ENCODE measurements around the gene CLCN6. TPM values are rescaled to one million over a fixed set of nuclear protein-coding genes. Genes with fewer than 3 reads are reported as not detected.
"Not testable (repeated sequence)": the region's sequence is repeated elsewhere in the genome, so short reads cannot be mapped to it uniquely, and the experiment has no call there.

CLCN6 gene
- total RNA-seq, 1 donor from 2014 or later, result 8.1 TPM

DNA sequence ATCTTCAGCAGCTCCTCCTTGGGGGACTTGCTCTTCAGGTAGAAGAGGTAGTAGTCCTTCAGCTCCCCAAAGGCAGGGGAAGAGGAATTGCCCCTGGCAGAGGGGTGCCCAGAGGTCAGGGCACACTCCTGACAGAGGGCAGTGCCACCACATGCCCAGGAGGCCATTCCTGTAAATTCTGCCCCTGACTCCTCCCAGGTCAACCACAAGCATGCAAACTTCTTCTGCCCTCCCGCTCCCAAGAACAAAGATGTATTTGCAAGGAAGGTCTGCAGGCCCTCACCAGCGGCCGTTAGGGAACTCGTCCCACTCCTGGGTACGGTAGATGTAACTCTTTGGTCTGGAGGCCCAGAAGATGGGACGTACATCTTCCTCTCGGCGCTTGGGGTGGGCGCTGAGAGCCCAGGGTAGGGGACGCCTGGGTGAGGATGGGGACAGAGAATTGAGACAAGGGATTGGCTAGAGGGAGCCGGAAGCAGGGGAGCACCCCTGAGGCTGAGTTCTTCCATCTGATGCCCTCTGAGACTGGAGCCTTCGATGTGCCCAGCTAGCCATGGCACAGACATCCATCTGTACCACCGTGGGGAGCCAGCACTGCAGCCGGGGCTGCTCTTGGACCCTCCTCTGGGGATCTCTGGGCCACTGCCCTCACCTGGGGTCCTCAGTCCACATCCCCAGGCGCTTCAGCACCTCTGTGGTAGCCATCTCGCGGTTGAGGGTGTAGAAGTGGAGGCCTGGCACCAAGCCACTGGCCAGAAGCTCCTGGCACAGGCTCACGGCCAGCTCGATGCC is 11.3 kb upstream of the CLCN6 start:
- DNase-seq (ENCODE audit: low read depth, low spot score), result no peak

DNA sequence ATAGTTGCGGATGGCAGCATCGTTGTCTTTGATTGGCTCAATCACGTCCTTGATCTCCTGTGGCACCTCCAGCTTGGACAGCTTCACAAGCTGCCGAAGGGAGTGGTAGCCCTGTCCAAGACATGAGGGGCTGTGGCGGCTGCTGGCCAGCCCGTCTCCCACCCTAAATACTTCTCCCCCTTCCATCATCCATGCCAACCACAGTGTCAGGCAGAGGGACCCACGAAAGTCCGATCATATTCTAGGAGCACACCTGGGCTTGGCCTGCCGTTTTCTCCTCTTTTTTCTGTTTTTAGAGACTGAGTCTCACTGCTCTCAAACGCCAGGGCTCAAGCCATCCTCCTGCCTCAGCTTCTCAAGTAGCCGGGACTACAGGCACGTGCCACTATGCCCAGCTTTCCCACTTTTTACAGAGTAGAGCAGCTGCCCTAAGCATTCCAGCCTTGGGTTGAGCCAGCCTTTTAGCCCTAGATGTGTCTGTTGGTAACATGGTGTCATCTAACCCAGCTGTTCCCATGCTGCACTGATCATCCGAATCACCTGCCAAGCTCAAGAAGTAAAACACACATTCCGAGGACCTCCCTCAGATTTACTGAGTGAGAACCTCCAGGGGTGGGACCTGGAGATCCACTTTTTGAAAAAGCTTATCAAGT is 10.6 kb upstream of the CLCN6 start:
- no peak for DNase-seq (ENCODE audit: low read depth, low spot score)

DNA sequence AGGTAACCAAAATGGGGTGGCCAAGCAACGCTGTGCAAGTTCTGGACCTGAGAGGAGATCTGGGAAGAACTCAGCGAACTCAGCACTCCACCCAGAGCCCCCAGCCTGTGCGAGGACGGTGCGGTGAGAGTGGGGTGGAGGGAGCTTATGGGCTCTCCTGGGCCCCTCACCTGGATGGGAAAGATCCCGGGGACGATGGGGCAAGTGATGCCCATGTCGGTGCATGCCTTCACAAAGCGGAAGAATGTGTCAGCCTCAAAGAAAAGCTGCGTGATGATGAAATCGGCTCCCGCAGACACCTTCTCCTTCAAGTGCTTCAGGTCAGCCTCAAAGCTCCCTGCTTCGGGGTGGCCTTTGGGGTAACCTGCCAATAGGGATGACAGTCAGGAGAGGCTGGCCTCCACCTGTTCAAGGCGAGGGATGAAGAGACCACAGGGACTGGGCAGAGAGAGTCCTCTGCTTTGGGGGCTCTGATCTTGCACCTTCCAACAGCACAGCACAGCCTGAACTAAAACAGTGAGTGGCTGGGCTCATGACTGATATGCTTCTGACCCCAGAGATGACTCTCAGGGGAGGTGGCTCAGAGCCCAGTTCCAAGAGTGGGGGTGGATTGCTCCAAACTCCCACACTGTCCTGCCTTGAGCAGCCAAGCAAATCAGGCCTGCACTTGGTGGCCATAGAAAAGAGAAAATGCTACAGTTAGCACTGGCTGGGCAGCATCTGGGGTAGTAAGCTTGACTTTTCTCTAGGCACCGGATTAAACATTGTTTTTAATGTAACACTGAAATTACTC is 9.8 kb upstream of the CLCN6 start:
- no peak for DNase-seq (ENCODE audit: low read depth, low spot score)

DNA sequence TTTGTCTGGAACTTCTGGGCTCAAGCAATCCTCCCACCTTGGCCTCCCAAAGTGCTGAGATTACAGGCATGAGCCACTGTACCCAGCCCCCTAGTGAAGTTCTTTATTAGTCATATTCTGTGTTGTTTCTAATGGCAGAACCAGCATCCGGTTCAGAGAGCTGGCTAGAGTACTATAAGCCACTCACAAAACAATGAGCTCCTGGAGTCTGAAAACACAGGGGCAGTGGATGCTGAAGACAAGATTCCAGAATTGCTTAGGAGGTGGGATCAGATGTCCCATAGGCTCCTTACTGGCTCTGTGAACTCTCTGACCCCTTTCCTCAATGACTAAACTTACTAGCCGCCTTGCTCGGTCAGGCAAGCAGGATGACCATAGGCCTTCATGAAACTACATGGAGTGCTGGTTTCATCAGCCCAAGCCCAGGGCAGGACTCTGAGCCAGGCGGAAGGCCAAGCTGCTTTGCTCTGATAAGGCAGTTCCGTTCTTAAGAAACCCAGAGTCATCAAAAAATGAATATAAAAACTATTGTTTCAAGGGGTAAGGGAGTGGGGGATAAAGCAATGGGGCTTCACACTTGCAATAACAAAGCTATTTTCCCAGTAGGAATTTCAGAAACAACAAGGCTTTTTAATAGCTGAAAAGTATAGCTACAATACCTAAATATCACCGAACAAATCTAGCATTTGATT is 8.3 kb upstream of the CLCN6 start:
- DNase-seq (ENCODE audit: low read depth, low spot score), result peak; percentile 94

DNA sequence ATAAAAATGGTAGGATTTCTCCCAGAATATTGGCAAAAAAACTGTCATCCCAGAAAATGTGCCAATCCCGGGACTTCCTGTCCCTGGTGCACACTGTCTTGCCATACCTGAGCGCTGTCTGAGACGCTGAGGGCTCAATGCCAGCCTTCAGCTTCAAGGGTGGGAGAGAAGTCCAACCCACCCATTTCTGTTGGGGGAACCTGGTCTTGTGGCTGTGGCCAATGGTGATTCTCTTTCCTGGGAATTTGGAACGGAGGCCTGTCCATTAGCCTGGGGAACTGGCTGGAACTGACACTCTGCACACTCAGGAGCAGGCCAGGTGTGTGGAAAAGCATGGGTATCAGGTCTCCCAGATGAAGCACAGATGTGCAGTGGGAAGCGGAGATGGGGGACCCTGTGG is 6.9 kb upstream of the CLCN6 start:
- DNase-seq (ENCODE audit: low read depth, low spot score), result no peak

GRCh38 chr1:11799896-11800295 is 6.1 kb upstream of the CLCN6 start:
- DNase-seq (ENCODE audit: low read depth, low spot score), result no peak

GRCh38 chr1:11800391-11800755 is 5.6 kb upstream of the CLCN6 start:
- DNase-seq (ENCODE audit: low read depth, low spot score), result no peak

DNA sequence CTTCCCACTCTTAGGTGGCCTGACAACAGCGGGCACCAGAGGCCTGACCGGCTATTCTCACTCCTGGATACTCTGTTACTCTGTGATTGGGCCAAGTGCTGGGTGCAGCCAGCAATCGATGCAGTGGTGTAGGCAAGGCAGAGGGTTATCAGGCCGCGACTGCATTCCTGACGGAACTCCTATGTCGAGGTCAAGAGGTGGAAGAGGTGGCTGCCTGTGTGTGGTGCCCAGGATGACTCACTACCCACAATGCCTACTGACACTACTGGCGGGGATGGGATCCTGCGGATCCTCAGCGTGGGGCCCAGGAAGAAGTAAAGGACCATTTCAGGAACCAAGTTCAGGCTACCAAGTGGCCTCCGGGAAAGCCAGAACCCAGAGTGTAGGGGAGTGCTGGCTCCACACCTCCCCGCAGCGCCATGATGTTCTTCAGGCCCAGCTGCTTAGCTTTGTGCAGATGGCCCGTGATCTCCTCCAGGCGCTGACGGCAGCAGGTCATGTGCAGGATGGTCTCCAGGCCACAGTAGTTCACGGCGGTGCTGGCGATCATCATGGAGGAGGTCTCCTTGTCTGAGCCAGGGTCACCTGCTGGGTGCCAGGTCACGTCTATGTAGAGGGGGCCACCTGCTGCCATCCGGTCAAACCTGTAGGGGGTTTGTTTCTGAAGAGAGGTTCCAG is 5.1 kb upstream of the CLCN6 start:
- no peak for DNase-seq (ENCODE audit: low read depth, low spot score)

DNA sequence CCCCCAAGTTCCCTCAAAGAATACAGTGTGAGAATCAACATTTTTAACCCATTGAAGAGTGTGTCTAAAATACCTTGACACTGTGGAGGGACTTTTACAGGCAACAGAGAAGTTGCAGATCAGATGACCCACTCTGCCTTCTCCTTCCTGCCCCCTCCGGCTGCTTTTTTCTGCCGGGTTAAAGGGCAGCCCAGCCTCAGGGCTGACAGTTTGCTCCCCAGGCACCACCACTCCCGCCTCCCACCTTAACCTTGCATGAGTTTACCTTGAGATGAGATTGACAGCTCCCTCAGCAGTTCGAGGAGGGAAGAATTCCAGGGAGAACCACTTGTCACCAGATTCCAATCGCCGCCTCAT is 3.4 kb upstream of the CLCN6 start:
- no peak for DNase-seq (ENCODE audit: low read depth, low spot score)

- peak; percentile 84 for DNase-seq (ENCODE audit: low read depth, low spot score)
Observed at GRCh38 chr1:11802973-11803885, 2.8 kb upstream of the CLCN6 start.

DNA sequence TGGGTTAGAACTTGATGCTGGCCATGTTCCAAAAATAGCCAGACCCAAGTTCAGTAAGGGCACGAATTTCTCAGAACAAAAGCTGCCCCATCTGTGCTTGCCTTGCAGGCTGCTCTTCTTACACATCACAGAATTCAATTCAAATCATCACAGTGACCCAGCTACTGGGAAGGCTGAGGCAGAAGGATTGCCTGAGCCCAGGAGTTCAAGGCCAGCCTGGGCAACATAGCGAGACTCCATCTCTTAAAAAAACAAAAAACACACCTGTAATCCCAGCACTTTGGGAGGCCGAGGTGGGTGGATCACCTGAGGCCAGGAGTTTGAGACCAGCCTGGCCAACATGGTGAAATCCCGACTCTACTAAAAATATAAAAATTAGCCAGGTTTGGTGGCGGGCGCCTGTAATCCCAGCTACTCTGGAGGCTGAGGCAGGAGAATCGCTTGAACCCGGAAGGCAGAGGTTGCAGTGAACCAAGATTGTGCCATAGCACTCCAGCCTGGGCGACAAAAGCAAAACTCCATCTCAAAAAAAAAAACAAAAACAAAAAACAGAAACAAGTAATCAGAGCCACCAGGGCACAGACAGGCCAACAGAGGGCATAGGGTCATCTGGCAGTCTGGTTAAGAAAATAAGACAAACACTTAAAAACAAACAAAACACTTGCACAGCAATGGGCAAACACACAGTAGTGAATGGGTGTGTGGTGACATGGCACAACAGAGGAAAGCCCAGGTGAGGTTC is 1.9 kb upstream of the CLCN6 start:
- DNase-seq (ENCODE audit: low read depth, low spot score), result not testable (repeated sequence)

DNA sequence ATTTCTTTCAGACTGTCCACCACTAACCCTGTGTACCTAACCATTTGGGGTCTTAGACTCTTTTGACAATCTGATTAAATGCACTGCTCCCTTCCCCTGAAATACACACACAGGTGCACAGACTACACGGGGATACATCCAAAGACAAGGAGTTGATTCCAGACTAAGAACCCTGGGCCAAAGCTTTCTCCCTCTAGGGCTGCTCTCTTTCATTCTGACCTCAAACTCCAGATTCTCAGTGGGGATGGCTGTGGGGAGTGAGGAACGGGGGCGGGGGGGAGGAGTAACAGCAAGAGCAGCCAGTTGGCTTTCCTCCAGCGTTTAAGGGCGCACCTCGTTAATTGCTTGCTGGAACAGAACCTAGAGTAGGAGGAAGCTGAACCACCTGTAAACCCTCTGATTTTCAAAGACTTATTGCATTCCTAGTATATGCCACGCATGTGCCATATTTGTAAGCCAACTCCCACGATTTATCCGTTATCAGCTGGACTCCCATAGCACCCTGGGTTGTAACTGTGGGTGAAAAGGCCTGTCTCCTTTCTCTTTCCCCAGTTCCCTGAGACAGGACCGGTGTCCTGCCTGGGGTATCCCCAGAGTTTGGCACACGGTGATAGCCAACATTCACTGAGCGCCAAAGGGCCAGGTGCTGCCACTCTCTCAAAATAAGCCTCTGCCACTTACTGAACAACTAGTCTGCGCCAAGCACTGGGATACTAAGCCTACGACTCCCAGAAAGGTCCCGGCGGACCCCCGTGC is 1.1 kb upstream of the CLCN6 start:
- no peak for DNase-seq (ENCODE audit: low read depth, low spot score)

DNA sequence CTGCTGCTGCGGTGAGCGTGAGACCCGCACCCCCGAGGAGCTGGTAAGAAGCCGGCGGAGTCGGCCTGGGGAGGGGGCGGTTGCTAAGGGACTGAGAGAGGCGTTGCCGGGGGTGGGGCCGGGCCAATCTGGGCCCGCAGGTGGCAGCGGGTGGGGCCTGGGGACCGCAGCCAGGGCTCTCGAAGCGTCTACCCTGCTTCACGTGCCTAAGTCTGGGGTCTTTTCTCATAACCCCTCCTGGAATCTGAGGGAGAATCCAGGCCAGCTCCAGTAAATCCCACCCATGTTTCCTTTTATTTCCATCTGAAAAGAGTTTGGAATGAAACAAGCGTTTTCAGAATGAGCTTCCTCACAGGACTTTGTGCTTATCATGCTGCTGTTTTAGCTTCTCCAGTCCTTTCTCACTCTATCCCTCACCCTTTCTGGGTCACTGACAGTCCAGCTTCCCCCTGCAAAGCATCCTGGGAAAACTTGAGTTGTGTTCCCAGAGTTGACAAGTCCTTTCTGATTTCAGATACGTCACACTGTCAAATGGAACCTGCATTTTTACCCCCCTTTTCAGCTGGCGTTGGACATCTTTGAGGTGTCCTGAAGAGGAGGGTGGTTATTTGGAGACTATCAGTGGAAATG is 431 bp downstream of the CLCN6 start:
- no peak for DNase-seq (ENCODE audit: low read depth, low spot score)

GRCh38 chr1:11807133-11807532 is 1.1 kb downstream of the CLCN6 start:
- no peak for DNase-seq (ENCODE audit: low read depth, low spot score)

GRCh38 chr1:11813021-11813420 is 7.0 kb downstream of the CLCN6 start:
- DNase-seq (ENCODE audit: low read depth, low spot score), result no peak

DNA sequence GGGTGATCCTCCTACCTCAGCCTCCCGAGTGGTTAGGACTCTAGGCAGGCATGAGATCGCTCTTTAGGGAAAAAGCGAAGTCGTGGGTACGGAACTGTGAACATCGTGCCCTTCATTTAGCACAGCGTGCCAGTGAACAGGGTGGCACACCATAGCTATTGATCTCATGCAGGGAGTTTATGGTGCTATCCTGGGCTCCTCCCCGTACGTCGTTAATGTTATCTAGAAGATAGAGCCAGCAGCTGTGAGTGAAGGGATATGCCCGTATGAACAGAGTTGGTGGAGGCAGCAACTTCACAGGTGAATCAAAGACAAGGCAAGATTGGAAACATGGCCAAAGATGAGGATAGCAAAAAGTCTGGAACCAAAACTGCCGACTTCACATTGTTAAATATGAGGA is 11.2 kb downstream of the CLCN6 start:
- no peak for DNase-seq (ENCODE audit: low read depth, low spot score)

DNA sequence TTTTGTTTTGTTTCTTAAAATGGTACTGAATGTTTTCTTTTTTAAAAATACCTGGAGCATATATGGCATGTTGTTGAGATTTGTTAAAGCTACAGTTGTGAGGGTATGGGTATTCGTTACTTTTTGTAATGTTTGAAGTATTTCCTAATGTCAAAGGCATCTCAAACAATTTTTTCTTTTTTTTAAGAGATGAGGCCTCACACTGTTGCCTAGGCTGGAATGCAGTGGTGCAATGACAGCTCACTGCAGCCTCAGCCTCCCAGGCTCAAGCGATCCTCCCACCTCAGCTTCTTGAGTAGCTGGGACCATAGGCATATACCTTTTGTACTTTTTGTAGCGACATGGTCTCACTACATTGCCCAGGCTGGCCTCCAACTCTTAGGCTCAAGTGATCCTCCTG is 16.1 kb downstream of the CLCN6 start:
- DNase-seq (ENCODE audit: low read depth, low spot score), result no peak

DNA sequence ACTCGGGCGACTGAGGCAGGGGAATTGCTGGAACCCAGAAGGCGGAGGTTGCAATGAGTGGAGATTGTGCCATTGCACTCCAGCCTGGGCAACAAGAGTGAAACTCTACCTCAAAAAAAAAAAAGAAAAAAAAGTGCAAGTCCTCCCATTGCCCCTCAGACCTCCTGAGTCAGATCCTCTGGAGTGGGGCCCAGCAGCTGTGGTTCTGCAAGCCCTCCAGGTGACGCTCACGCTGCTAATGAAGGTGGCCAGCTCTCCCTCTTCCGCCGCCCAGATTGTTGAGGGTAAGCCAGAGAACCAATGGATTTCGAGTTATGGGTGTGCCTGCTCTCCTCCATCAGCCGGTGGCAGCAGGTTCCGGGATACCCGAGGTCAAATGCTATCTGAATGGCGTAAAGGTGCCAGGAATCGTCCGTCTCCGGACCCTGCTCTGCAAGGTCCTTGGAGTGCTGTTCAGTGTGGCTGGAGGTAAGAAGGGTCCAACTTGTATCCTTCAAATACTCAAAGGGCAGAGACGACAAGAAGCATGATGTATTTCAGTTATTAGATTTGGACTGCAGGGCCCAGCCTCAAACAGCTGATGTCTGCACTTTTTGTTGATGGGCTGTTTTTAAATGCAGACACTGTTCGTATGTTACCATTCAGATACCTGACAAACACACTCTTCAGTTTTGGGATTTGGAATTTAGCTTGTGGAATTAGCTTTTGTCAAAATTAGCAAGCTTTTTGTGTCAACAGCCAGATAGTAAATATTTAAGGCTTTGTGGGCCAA is 17.6 kb downstream of the CLCN6 start:
- no peak for DNase-seq (ENCODE audit: low read depth, low spot score)
